Keratinocyte (primary cell): ENCODE measurements around the gene NHLH1. TPM values are rescaled to one million over a fixed set of nuclear protein-coding genes. Genes with fewer than 3 reads are reported as not detected.

Experiments used
- DNase-seq: peaks from one replicate; pipeline ENCODE4 v3.0.0-alpha.2; 2011; ENCODE audit warnings: low read depth, missing footprints, low spot score
- FAIRE-seq: peaks from 2 replicates; lab custom pipeline; 2011; peaks lifted over from hg19 to GRCh38; lab: Jason Lieb, UNC
- H2AFZ ChIP-seq: 2 replicates; pipeline ENCODE4 v1.6.0; 2012; ENCODE audit warnings: low read length, control low read depth, inconsistent platforms; ENCODE audit not compliant: control insufficient read depth
- H3K27ac ChIP-seq: 2 replicates; pipeline ENCODE4 v1.5.1; 2011; ENCODE audit warnings: low read length; ENCODE audit not compliant: control insufficient read depth, insufficient read depth
- H3K27me3 ChIP-seq: 3 replicates; pipeline ENCODE4 v1.6.0; 2011; ENCODE audit warnings: low read length; ENCODE audit not compliant: control insufficient read depth, insufficient read depth; ENCODE audit errors: extremely low read depth
- H3K36me3 ChIP-seq, 2 experiments: 2 replicates in 1 of 2; 3 replicates in 1 of 2; pipeline ENCODE4 v1.5.1; 2011; ENCODE audit warnings: low read length in 2 of 2, mild to moderate bottlenecking in 1 of 2; ENCODE audit not compliant: control insufficient read depth in 2 of 2, insufficient read depth in 2 of 2; ENCODE audit errors: extremely low read depth in 1 of 2
- H3K4me1 ChIP-seq: 3 replicates; pipeline ENCODE4 v1.5.1; 2011; ENCODE audit warnings: low read length; ENCODE audit not compliant: control insufficient read depth, insufficient read depth; ENCODE audit errors: extremely low read depth
- H3K4me2 ChIP-seq: 3 replicates; pipeline ENCODE4 v1.6.0; 2011; ENCODE audit warnings: low read depth, low read length; ENCODE audit not compliant: control insufficient read depth, insufficient read depth; ENCODE audit errors: extremely low read depth
- H3K4me3 ChIP-seq, 3 experiments: fragments of 200-600 bp in 1 of 3; sonication (generic) in 1 of 3; 2 replicates in 2 of 3; 3 replicates in 1 of 3; pipeline ENCODE4 v1.5.1; 2011 to 2016; ENCODE audit warnings: low read length in 3 of 3, mild to moderate bottlenecking in 3 of 3, control low read depth in 2 of 3, inconsistent platforms in 1 of 3, low read depth in 1 of 3, mixed read lengths in 1 of 3, mixed run types in 1 of 3, moderate library complexity in 1 of 3; ENCODE audit not compliant: control insufficient read depth in 2 of 3, insufficient read depth in 2 of 3; ENCODE audit errors: extremely low read depth in 1 of 3
- H3K79me2 ChIP-seq: 2 replicates; pipeline ENCODE4 v1.6.0; 2012; ENCODE audit warnings: low read length; ENCODE audit not compliant: control insufficient read depth, insufficient read depth
- H3K9ac ChIP-seq: 3 replicates; pipeline ENCODE4 v1.6.0; 2011; ENCODE audit warnings: low read length; ENCODE audit not compliant: control insufficient read depth, insufficient read depth; ENCODE audit errors: extremely low read depth
- H3K9me1 ChIP-seq: 3 replicates; pipeline ENCODE4 v1.6.0; 2011; ENCODE audit warnings: low read length; ENCODE audit not compliant: control insufficient read depth, insufficient read depth; ENCODE audit errors: extremely low read depth
- H3K9me3 ChIP-seq: 2 replicates; pipeline ENCODE4 v1.5.1; 2012; ENCODE audit warnings: low read depth, low read length; ENCODE audit not compliant: control insufficient read depth
- H4K20me1 ChIP-seq: 3 replicates; pipeline ENCODE4 v1.6.0; 2011; ENCODE audit warnings: low read length; ENCODE audit not compliant: control insufficient read depth, insufficient read depth; ENCODE audit errors: extremely low read depth
- EZH2 ChIP-seq: IDR thresholded peaks from one replicate; pipeline ENCODE4 v1.6.1; 2012; ENCODE audit warnings: inconsistent platforms, mild to moderate bottlenecking, low read length, moderate library complexity
- dilution Hi-C: fragments of 300-500 bp; cut with MboI; formaldehyde crosslinking; loops from one replicate; pipeline ENCODE4 v1.7.0; 2020; ENCODE audit warnings: low sequenced_read_pairs; ENCODE audit not compliant: extremely low pct_ligation_motif_present
- polyA plus RNA-seq, 5 experiments: library from polyadenylated mRNA; depleted of rRNA in 3 of 5; stranded (reverse) in 3 of 5; stranded (forward) in 1 of 5; unstranded in 1 of 5; fragments of >200 nt; gene quantifications; 1 replicate in 1 of 5; 2 replicates in 3 of 5; 3 replicates in 1 of 5; pipeline versions ENCODE4 v1.2.1 to v1.2.3, GENCODE V29; 2011 to 2012; ENCODE audit warnings: missing spikeins in 2 of 5, low read depth in 1 of 5, low replicate concordance in 1 of 5
- TF ChIP-seq, protein P1 (sequence below), 3 experiments: IDR thresholded peaks in 1 of 3; conservative IDR thresholded peaks in 1 of 3; optimal IDR thresholded peaks in 1 of 3; 2 replicates in 2 of 3; 3 replicates in 1 of 3; pipeline versions ENCODE3 to v1.5.1; 2011; ENCODE audit warnings: low read length in 3 of 3, mild to moderate bottlenecking in 3 of 3, moderate library complexity in 2 of 3, control low read depth in 1 of 3, inconsistent platforms in 1 of 3; ENCODE audit not compliant: insufficient read depth in 2 of 3; ENCODE audit errors: extremely low read depth in 1 of 3

Gene NHLH1
- polyA plus RNA-seq, 1 donor (not counting 4 experiments of a cell fraction or from before 2014, with no cell fraction given) = 0.13 TPM

- H3K4me2 ChIP-seq = no peak overlapping the region
- H3K4me1 ChIP-seq = no peaks in the 10 kb centered on the region
- DNase-seq = no peak
- H2AFZ ChIP-seq = no peak overlapping the region
- no peak for FAIRE-seq
- no peaks in the 10 kb centered on the region for H3K9me3 ChIP-seq
- H3K27ac ChIP-seq = no peak overlapping the region
- TF ChIP-seq EZH2 = no peak
- TF ChIP-seq, protein P1, sequence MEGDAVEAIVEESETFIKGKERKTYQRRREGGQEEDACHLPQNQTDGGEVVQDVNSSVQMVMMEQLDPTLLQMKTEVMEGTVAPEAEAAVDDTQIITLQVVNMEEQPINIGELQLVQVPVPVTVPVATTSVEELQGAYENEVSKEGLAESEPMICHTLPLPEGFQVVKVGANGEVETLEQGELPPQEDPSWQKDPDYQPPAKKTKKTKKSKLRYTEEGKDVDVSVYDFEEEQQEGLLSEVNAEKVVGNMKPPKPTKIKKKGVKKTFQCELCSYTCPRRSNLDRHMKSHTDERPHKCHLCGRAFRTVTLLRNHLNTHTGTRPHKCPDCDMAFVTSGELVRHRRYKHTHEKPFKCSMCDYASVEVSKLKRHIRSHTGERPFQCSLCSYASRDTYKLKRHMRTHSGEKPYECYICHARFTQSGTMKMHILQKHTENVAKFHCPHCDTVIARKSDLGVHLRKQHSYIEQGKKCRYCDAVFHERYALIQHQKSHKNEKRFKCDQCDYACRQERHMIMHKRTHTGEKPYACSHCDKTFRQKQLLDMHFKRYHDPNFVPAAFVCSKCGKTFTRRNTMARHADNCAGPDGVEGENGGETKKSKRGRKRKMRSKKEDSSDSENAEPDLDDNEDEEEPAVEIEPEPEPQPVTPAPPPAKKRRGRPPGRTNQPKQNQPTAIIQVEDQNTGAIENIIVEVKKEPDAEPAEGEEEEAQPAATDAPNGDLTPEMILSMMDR (optimal IDR thresholded peaks at IDR 0.05 in 1 of 3, IDR thresholded peaks at IDR 0.05 in 1 of 3, conservative IDR thresholded peaks at IDR 0.05 in 1 of 3; ENCODE audit: extremely low read depth in 1 of 3, insufficient read depth in 2 of 3, low read length in 3 of 3) = no peak
- no peak overlapping the region for H3K4me3 ChIP-seq
- H3K9ac ChIP-seq = no peak overlapping the region
- dilution Hi-C loops = no loop called here
- no peaks in the 10 kb centered on the region for H3K27me3 ChIP-seq
- no peaks in the 10 kb centered on the region for H3K9me1 ChIP-seq
- no peaks in the 10 kb centered on the region for H4K20me1 ChIP-seq
- no peaks in the 10 kb centered on the region for H3K79me2 ChIP-seq
- H3K36me3 ChIP-seq = peaks cover 53% of the 10 kb centered on the region in 2 experiments
Measured at GRCh38 chr1:160357286-160358002, 9.4 kb upstream of the NHLH1 start.

GRCh38 chr1:160358073-160358472 is 8.8 kb upstream of the NHLH1 start:
- dilution Hi-C loops = no loop called here
- Histone ChIP-seq H3K4me2 (no peak overlapping the region), H3K27me3 (no peaks in the 10 kb centered on the region), H3K79me2 (no peaks in the 10 kb centered on the region), H3K4me1 (no peaks in the 10 kb centered on the region), H3K9me3 (no peaks in the 10 kb centered on the region), H3K4me3 (no peak overlapping the region), H3K27ac (no peak overlapping the region), H3K9ac (no peak overlapping the region), H4K20me1 (no peaks in the 10 kb centered on the region), H3K36me3 (peaks cover 46 to 47% of the 10 kb centered on the region in 2 experiments), H3K9me1 (no peaks in the 10 kb centered on the region), H2AFZ (no peak overlapping the region)
- TF ChIP-seq EZH2 = no peak
- TF ChIP-seq, protein P1 (optimal IDR thresholded peaks at IDR 0.05 in 1 of 3, IDR thresholded peaks at IDR 0.05 in 1 of 3, conservative IDR thresholded peaks at IDR 0.05 in 1 of 3; ENCODE audit: extremely low read depth in 1 of 3, insufficient read depth in 2 of 3, low read length in 3 of 3) = no peak
- DNase-seq (no peak), FAIRE-seq (no peak)
